Right cardiac atrium (tissue), 5 donors: ENCODE data around the gene GTSF1L. TPM values are rescaled to one million over a fixed set of nuclear protein-coding genes. Genes with fewer than 3 reads are reported as not detected.

Experiments used
- ATAC-seq, 2 donors: fragments of 200-7000 bp; cut with Tn5 transposase; one replicate each; pipeline versions ENCODE4 v1.8.0 to v1.9.1; 2020; ENCODE audit warnings: moderate library complexity in 2 of 2, mild to moderate bottlenecking in 1 of 2
- DNase-seq, 3 donors: peaks; one replicate each; pipeline ENCODE4 v3.0.0-alpha.2; 2020
- H3K27ac ChIP-seq: one replicate; pipeline ENCODE4 v1.5.1; 2013; ENCODE audit warnings: mild to moderate bottlenecking, low read length, control low read depth, moderate library complexity
- H3K27me3 ChIP-seq: one replicate; pipeline ENCODE4 v1.6.1; 2013; ENCODE audit not compliant: control insufficient read depth, insufficient read depth
- H3K4me1 ChIP-seq: one replicate; pipeline ENCODE4 v1.6.1; 2013; ENCODE audit warnings: low read length; ENCODE audit not compliant: control insufficient read depth, insufficient read depth
- H3K4me3 ChIP-seq: one replicate; pipeline ENCODE4 v1.5.1; 2013; ENCODE audit warnings: low read length, control low read depth
- H3K9me3 ChIP-seq: one replicate; pipeline ENCODE4 v1.6.1; 2013; ENCODE audit warnings: low read length; ENCODE audit not compliant: control insufficient read depth
- WGBS: extraction: QIAGEN DNeasy Blood & Tissue Kit; methylation state at CpG from one replicate; pipeline ENCODE4 v1.1.7; 2013; 5-methylcytosine and 5-hydroxymethylcytosine counted together
- intact Hi-C, 4 donors: fragments of 100-400 bp; cut with DNase I; formaldehyde crosslinking; loops; one replicate each; pipeline versions ENCODE4 v1.11.0 to v1.14.0; 2022 to 2023
- polyA plus RNA-seq: library from polyadenylated mRNA; stranded (reverse); fragments of 200-250 nt; gene quantifications from one replicate; pipeline ENCODE4 v1.2.3, GENCODE V29; 2013
- total RNA-seq, 4 donors: library from RNA; stranded (reverse); fragmentation: NEBNext Ultra II Directional; extraction: Animal tissue kit (Norgen Biotek cat#: 25700); gene quantifications; one replicate each; pipeline ENCODE4 v1.2.1, GENCODE V29; 2021
- donor health status: healthy with polysubstance abuse.
- donor health status: DM: no; HTN: yes; CAD: no.
- donor health status: DM: no; HTN: no; CAD: no.
- donor health status: DM: no; HTN: yes; CAD: no; lungs with severe emphysema.
- donor health status: DM: yes; HTN: yes; CAD: no.

Gene GTSF1L
- total and polyA plus RNA-seq, 5 donors, result not detected

- WGBS, result 90% methylated on average over 6 of the region's 6 CpGs
- DNase-seq (no peak), ATAC-seq (no peak)
- H3K9me3 ChIP-seq, result no peaks in the 10 kb centered on the region
- intact Hi-C loops, result no loop called here
- no peak overlapping the region for H3K27ac ChIP-seq
- H3K27me3 ChIP-seq, result no peaks in the 10 kb centered on the region
- H3K4me1 ChIP-seq, result no peaks in the 10 kb centered on the region
- no peak overlapping the region for H3K4me3 ChIP-seq
These were observed 11.3 kb downstream of the GTSF1L start for GRCh38 chr20:43715511-43715910.

- Histone ChIP-seq H3K9me3 (no peaks in the 10 kb centered on the region), H3K27ac (no peak overlapping the region), H3K27me3 (no peaks in the 10 kb centered on the region), H3K4me3 (no peak overlapping the region), H3K4me1 (no peaks in the 10 kb centered on the region)
- intact Hi-C loops, result no loop called here
- DNase-seq (no peak), ATAC-seq (no peak)
- 98% methylated on average over 9 of the region's 9 CpGs for WGBS
These were observed 11.8 kb downstream of the GTSF1L start for GRCh38 chr20:43715044-43715443.

GRCh38 chr20:43711098-43711654 is 15.6 kb downstream of the GTSF1L start:
- Histone ChIP-seq H3K27me3 (no peaks in the 10 kb centered on the region), H3K4me1 (no peaks in the 10 kb centered on the region), H3K4me3 (no peak overlapping the region), H3K9me3 (no peaks in the 10 kb centered on the region), H3K27ac (no peak overlapping the region)
- DNase-seq (peak in 1 of 3 donors; percentile 41), ATAC-seq (no peak)
- intact Hi-C loops, result no loop called here
- WGBS, result 94% methylated on average over 15 of the region's 15 CpGs

- no peaks in the 10 kb centered on the region for H3K4me1 ChIP-seq
- H3K9me3 ChIP-seq, result no peaks in the 10 kb centered on the region
- H3K27ac ChIP-seq, result no peak overlapping the region
- DNase-seq (no peak), ATAC-seq (no peak)
- intact Hi-C loops, result no loop called here
- H3K4me3 ChIP-seq, result no peak overlapping the region
- no peaks in the 10 kb centered on the region for H3K27me3 ChIP-seq
- WGBS, result 89% methylated on average over 9 of the region's 9 CpGs
These were observed 16.3 kb downstream of the GTSF1L start for GRCh38 chr20:43710370-43711044.

GRCh38 chr20:43702502-43702901 is 24.3 kb downstream of the GTSF1L start:
- H3K27me3 ChIP-seq, result no peaks in the 10 kb centered on the region
- H3K27ac ChIP-seq, result no peak overlapping the region
- H3K4me1 ChIP-seq, result no peaks in the 10 kb centered on the region
- no peak for DNase-seq
- 96% methylated on average over 14 of the region's 14 CpGs for WGBS
- peak in 1 of 2 donors; percentile 29 for ATAC-seq
- intact Hi-C loops, result no loop called here
- no peak overlapping the region for H3K4me3 ChIP-seq
- H3K9me3 ChIP-seq, result no peaks in the 10 kb centered on the region

- DNase-seq, result no peak
- ATAC-seq, result no peak
- intact Hi-C loops, result no loop called here
- H3K4me3 ChIP-seq, result no peak overlapping the region
- H3K27ac ChIP-seq, result no peak overlapping the region
- H3K4me1 ChIP-seq, result no peaks in the 10 kb centered on the region
- 97% methylated on average over 8 of the region's 8 CpGs for WGBS
- H3K9me3 ChIP-seq, result no peaks in the 10 kb centered on the region
- no peaks in the 10 kb centered on the region for H3K27me3 ChIP-seq
These were observed 26.2 kb downstream of the GTSF1L start for GRCh38 chr20:43700627-43701026.

- H3K4me3 ChIP-seq, result no peak overlapping the region
- DNase-seq, result no peak
- ATAC-seq, result no peak
These were observed 26.7 kb downstream of the GTSF1L start for GRCh38 chr20:43699941-43700565.

GRCh38 chr20:43695571-43695970 is 31.2 kb downstream of the GTSF1L start:
- H3K27ac ChIP-seq, result no peak overlapping the region
- intact Hi-C loops, result no loop called here
- no peaks in the 10 kb centered on the region for H3K27me3 ChIP-seq
- H3K4me1 ChIP-seq, result no peaks in the 10 kb centered on the region
- no peaks in the 10 kb centered on the region for H3K9me3 ChIP-seq
- whole genome bisulfite sequencing, result 95% methylated on average over 8 of the region's 8 CpGs
- DNase-seq, result peak in 1 of 3 donors; percentile 5
- no peak overlapping the region for H3K4me3 ChIP-seq
- ATAC-seq, result no peak

More at GRCh38 chr20:43699941-43700565, 26.7 kb downstream of the GTSF1L start:
- no peaks in the 10 kb centered on the region for H3K9me3 ChIP-seq
- 93% methylated on average over 8 of the region's 8 CpGs for WGBS
- H3K4me1 ChIP-seq, result no peaks in the 10 kb centered on the region
- H3K27ac ChIP-seq, result no peak overlapping the region
- H3K27me3 ChIP-seq, result no peaks in the 10 kb centered on the region
- intact Hi-C loops, result no loop called here

GRCh38 chr20:43694763-43695162 is 32.0 kb downstream of the GTSF1L start:
- intact Hi-C loops, result no loop called here
- WGBS, result 93% methylated on average over 3 of the region's 3 CpGs
- H3K4me1 ChIP-seq, result no peaks in the 10 kb centered on the region
- H3K4me3 ChIP-seq, result no peak overlapping the region
- no peaks in the 10 kb centered on the region for H3K9me3 ChIP-seq
- H3K27me3 ChIP-seq, result no peaks in the 10 kb centered on the region
- no peak overlapping the region for H3K27ac ChIP-seq
- DNase-seq (no peak), ATAC-seq (no peak)

GRCh38 chr20:43691928-43692524 is 34.8 kb downstream of the GTSF1L start:
- peak in 2 of 3 donors; percentile 27 to 63 for DNase-seq
- 91% methylated on average over 5 of the region's 5 CpGs for WGBS
- no peak overlapping the region for H3K4me3 ChIP-seq
- H3K27me3 ChIP-seq, result no peaks in the 10 kb centered on the region
- H3K27ac ChIP-seq, result no peak overlapping the region
- ATAC-seq, result peak; percentile 31 to 39
- no peaks in the 10 kb centered on the region for H3K9me3 ChIP-seq
- intact Hi-C loops, result no loop called here
- no peaks in the 10 kb centered on the region for H3K4me1 ChIP-seq

- no peak for DNase-seq
- H3K4me1 ChIP-seq, result no peaks in the 10 kb centered on the region
- ATAC-seq, result no peak
- H3K4me3 ChIP-seq, result no peak overlapping the region
- H3K27ac ChIP-seq, result no peak overlapping the region
- intact Hi-C loops, result no loop called here
- WGBS, result 88% methylated on average over 9 of the region's 9 CpGs
- no peaks in the 10 kb centered on the region for H3K27me3 ChIP-seq
- H3K9me3 ChIP-seq, result no peaks in the 10 kb centered on the region
These were observed 35.7 kb downstream of the GTSF1L start for GRCh38 chr20:43690943-43691598.
